DLD1 (cell line): ENCODE results near the gene GSK3A.

ENCODE experiments used
- in situ Hi-C: cut with HindIII; loops from 2 replicates; pipeline ENCODE4 v1.10.0; 2017; ENCODE audit warnings: low sequenced_read_pairs

Gene GSK3A

GRCh38 chr19:42242512-42243409 is at the start of gene GSK3A:
Gene GSK3A (minus strand): TSS chr19:42242602. CDS start chr19:42242465, 137 bp downstream.
- in situ Hi-C loops: no loop called here

- in situ Hi-C loops: no loop called here
Observed at GRCh38 chr19:42291435-42291810, 49.0 kb upstream of the GSK3A start.

- in situ Hi-C loops: no loop called here
Observed at GRCh38 chr19:42290523-42291434, 48.4 kb upstream of the GSK3A start.

GRCh38 chr19:42290136-42290522 is 47.7 kb upstream of the GSK3A start:
- in situ Hi-C loops: no loop called here

- in situ Hi-C loops: no loop called here
Observed at GRCh38 chr19:42289556-42290041, 47.2 kb upstream of the GSK3A start.

- in situ Hi-C loops: no loop called here
Observed at GRCh38 chr19:42288881-42289555, 46.6 kb upstream of the GSK3A start.

- in situ Hi-C loops: no loop called here
Observed at GRCh38 chr19:42288387-42288786, 46.0 kb upstream of the GSK3A start.

- in situ Hi-C loops: no loop called here
Observed at GRCh38 chr19:42287827-42288107, 45.4 kb upstream of the GSK3A start.

- in situ Hi-C loops: no loop called here
Observed at GRCh38 chr19:42287017-42287826, 44.8 kb upstream of the GSK3A start.

- in situ Hi-C loops: no loop called here
Observed at GRCh38 chr19:42286349-42287016, 44.1 kb upstream of the GSK3A start.

GRCh38 chr19:42285988-42286348 is 43.6 kb upstream of the GSK3A start:
- in situ Hi-C loops: no loop called here

GRCh38 chr19:42285541-42285941 is 43.1 kb upstream of the GSK3A start:
- in situ Hi-C loops: no loop called here

- in situ Hi-C loops: no loop called here
Observed at GRCh38 chr19:42284591-42285341, 42.4 kb upstream of the GSK3A start.

- in situ Hi-C loops: no loop called here
Observed at GRCh38 chr19:42284066-42284501, 41.7 kb upstream of the GSK3A start.

GRCh38 chr19:42283188-42284065 is 41.0 kb upstream of the GSK3A start:
- in situ Hi-C loops: no loop called here

- in situ Hi-C loops: no loop called here
Observed at GRCh38 chr19:42282819-42283187, 40.4 kb upstream of the GSK3A start.

GRCh38 chr19:42281827-42282762 is 39.7 kb upstream of the GSK3A start:
- in situ Hi-C loops: no loop called here
